Measurements from ENCODE around the gene ENPP1. TPM values are rescaled to one million over a fixed set of nuclear protein-coding genes. Genes with fewer than 3 reads are reported as not detected.

Gene ENPP1
- total RNA-seq (2014; rRNA removed; shearing (Covaris generic); ENCODE audit: low replicate concordance) = 0.91 and 3.1 TPM in 2 replicates

DNA sequence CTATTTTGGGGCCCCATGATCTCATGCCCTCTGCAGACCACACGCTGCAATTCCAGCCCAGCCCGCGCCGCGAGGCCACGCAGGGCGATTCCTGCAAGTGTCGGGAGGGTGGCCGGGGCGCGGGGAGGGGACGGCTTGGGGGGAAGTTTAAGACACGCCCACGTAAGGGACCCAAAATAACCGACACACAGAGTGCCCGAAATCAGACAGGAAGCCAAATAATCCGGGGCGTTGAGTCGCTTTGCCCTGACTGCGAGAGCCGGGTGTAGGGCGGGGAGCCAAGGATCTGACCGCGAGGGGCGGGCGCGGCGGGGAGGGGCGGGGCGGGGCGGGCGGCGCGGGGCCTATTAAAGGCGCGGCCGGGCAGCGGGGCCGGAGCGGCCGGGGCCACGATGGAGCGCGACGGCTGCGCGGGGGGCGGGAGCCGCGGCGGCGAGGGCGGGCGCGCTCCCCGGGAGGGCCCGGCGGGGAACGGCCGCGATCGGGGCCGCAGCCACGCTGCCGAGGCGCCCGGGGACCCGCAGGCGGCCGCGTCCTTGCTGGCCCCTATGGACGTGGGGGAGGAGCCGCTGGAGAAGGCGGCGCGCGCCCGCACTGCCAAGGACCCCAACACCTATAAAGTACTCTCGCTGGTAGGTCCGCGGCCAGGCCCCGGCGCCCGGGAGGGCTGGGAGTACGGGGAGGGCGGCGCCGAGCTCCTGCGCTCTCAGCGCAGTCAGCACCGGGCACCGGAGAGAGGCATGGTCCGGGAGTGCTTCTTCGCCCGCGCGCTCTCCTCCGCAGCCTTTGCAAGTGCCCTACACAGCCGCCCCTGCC is at the start of gene ENPP1:
TSS of gene ENPP1 (plus strand) at position 377 of the 816 bp plus-strand sequence. CDS start at position 393, 16 bp downstream.
- Histone ChIP-seq H3K9me3 (no peaks in the 10 kb centered on the region), H3K36me3 (no peaks in the 10 kb centered on the region), H3K27me3 (no peaks in the 10 kb centered on the region), H3K4me3 (peak within 1 kb of the TSS; percentile 62)
- DNase-seq = peak; percentile 78

DNA sequence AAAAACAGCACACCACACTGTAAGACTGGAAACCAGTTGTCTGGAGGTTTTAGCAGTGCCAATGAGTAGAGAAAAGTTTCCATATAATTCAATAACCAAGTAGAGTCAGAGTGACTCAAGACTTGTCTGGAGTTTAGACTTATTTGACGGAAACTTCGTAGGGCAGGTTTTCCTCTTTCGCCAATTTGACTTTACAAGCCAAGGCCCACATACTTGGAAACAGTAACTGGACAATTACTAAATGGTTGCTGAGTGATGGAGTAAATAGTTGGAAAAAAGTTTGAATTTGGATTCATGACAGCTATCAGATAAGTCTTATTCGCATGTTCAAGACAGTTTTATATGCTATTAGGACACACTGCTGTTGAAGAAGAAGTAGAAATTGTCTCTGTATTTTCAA is 48.9 kb upstream of the ENPP1 start:
- Histone ChIP-seq H3K9me3 (no peaks in the 10 kb centered on the region; the same call in 1 of the 2 replicates), H3K36me3 (no peaks in the 10 kb centered on the region), H3K4me3 (no peak overlapping the region), H3K27me3 (no peaks in the 10 kb centered on the region)
- peak; percentile 2 for DNase-seq

DNA sequence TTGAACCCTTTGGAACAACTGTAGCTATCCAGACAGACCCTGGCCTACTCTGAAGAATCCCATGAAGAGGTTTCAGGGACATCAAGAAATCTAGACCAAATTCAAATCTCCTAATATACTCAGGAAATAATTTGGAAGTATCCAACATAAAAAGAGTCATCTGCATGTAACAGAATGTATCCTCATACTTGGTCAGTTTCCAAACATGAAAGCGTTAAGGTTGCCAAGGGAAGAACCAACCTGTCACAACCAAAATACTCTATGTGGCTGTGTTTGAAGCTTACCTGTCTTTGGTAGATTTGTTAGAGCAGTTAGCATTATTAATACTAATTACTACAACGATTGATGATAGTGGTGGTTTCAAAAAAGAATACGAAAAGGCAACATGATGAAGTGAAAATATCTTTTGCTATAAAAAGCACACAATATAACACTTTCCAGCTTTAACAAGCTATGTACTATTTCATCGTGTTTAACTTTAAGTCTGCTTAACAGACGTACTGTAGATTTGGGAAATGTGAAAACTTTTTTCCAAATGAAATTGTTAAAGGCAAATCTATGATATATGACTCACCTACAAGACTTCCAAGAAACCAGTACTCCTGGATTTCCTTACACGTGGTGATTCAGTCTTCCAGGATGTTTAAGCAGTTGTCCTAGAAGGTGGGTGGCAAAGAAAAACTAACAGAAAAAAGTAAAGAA is 46.6 kb upstream of the ENPP1 start:
- DNase-seq = no peak
- Histone ChIP-seq H3K27me3 (no peaks in the 10 kb centered on the region), H3K4me3 (no peak overlapping the region), H3K9me3 (no peaks in the 10 kb centered on the region; the same call in 1 of the 2 replicates), H3K36me3 (no peaks in the 10 kb centered on the region)

DNA sequence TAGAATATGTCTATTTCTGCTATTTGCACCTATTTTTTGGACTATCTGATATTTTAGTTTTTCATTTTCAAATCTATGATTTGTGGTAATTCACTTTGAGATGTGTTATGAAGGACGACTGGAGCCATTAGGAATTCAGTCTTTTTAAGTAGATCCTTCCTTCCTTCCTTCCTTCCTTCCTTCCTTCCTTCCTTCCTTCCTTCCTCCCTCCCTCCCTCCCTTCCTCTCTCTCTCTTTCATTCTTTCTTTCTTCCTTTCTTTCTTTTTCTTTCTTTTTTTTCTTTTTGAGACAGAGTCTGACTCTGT is 46.1 kb upstream of the ENPP1 start:
- Histone ChIP-seq H3K9me3 (no peaks in the 10 kb centered on the region; the same call in 1 of the 2 replicates), H3K27me3 (no peaks in the 10 kb centered on the region), H3K4me3 (no peak overlapping the region), H3K36me3 (no peaks in the 10 kb centered on the region)
- DNase-seq = no peak

DNA sequence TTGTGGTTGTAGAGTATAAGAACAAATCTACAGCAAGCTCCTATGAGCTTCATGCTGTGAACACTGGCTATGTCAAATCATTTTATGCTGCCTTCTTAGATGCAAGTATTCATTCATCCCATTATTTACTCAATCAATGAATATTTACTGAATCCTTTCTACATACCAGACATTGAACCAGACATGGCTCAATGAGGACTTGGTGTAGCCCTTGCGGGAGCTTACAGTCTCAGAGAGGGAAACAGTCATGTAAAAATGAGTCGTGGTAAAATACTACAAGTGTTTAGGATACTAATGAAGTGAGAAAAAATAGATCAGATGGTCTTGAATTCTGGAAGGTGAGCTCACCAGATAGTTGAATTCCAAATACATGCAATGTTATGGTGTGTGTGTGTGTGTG is 44.8 kb upstream of the ENPP1 start:
- Histone ChIP-seq H3K9me3 (no peaks in the 10 kb centered on the region; the same call in 1 of the 2 replicates), H3K4me3 (no peak overlapping the region), H3K27me3 (no peaks in the 10 kb centered on the region), H3K36me3 (no peaks in the 10 kb centered on the region)
- no peak for DNase-seq

DNA sequence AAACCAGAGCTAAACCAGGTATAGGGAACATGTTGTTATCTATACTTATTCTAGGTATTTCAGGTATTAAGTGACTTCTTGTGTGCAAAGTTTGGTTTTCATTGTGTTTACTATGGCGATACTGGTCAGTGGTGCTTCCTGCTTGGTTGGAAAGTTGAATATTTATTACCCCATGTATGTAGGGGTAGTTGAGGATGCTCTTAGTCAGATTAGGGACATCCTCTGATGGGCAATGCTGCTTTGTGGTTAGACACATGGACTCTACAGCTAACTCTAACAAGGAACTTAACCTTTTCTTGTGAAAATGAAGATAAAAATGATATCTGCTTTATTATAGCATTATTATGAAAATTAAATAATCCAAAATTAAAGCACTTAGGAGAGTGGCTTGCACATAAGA is 44.1 kb upstream of the ENPP1 start:
- H3K27me3 ChIP-seq = no peaks in the 10 kb centered on the region
- H3K36me3 ChIP-seq = no peaks in the 10 kb centered on the region
- no peaks in the 10 kb centered on the region; the same call in 1 of the 2 replicates for H3K9me3 ChIP-seq
- DNase-seq = no peak
- no peak overlapping the region for H3K4me3 ChIP-seq

DNA sequence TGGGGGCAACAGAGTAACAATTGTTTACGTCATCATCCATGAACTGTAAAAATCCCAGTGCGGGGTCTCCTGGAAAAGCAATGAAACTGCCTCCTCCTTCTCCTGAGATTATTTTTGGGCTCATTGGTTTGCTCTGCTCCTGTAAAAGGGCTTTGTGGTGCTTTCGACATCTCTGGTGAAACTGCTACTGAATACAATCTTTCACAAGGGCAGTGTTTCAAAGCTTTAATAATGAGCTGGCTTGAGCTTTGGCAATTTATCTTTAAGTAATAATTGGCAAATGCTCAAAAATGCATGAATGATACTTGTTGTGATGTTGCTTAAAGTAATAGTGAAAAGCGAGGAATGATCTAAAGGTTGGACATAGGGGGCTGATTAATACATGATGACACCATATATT is 43.5 kb upstream of the ENPP1 start:
- no peak for DNase-seq

DNA sequence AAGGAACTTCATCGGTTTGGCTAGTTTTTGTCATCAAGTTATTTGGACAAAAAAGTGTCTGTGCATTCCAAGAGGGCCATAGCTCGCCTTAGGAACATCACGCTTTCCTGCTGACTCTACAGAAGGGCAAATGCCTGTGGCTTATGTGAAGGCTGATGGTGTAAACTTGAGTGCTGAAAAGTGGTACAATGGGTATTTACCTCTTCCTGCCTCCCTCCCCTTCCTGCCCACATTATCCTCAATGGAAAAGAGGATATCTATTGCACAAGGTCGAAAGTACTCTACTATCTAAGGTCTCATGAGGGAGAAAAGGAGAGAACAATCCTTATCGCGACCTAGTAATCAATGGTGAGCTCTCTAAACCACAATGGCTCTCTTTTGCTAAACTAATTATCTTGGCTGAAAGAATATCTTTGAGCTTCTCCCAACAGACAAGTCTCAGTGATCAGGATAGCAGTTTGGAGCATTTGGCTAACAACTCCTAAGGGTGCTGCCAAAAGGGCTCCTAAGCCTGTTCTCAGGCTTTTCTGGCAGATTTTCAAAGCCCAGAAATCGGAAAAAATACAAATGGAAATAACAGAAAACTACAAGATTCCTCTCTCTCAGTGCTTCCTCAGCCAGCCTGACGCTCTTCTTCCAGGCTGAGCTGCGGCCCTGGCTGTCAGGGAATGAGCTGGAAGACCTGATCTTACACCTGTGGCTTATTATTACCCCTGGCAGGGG is 42.6 kb upstream of the ENPP1 start:
- Histone ChIP-seq H3K9me3 (no peaks in the 10 kb centered on the region; the same call in 1 of the 2 replicates), H3K27me3 (no peaks in the 10 kb centered on the region), H3K36me3 (no peaks in the 10 kb centered on the region), H3K4me3 (no peak overlapping the region)
- DNase-seq = peak; percentile 31

More for the DNA sequence above, 43.5 kb upstream of the ENPP1 start:
- Histone ChIP-seq H3K27me3 (no peaks in the 10 kb centered on the region), H3K36me3 (no peaks in the 10 kb centered on the region), H3K9me3 (no peaks in the 10 kb centered on the region; the same call in 1 of the 2 replicates), H3K4me3 (no peak overlapping the region)

DNA sequence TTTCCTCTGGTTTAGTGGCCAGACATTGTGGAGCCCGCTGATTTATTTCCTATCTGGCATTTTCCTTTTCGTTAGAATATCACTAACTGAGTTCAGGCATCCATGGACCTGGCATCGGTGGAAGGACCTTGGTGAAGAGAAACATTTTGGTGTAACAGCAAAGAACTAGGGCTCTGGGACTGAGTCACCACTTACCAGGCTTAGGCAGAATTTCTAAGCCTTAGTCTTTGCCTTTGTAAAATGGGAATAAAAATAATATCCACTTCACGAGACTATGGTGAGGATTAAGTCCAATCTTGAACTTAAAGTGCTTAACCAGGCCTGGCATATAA is 42.0 kb upstream of the ENPP1 start:
- H3K4me3 ChIP-seq = no peak overlapping the region
- no peaks in the 10 kb centered on the region for H3K36me3 ChIP-seq
- no peaks in the 10 kb centered on the region; the same call in 1 of the 2 replicates for H3K9me3 ChIP-seq
- H3K27me3 ChIP-seq = no peaks in the 10 kb centered on the region
- no peak for DNase-seq

DNA sequence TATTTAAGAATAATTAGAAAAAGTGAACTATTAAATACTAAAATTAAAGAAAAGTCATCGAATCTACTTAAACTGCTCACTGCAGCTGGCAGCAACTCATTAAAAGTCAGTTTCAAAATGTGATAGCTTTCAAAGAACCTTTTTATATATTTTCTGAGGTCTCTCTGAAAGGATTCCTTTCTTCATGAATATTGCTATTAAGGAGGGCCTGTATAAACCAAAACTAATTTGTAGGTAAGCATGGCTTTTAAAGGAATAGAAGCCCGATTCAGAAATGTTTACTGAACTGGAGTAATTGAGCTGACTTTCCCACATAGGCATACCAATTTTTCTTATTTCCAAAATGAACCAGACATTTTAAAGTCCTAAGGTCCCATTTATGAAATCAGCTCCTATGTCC is 41.2 kb upstream of the ENPP1 start:
- Histone ChIP-seq H3K36me3 (no peaks in the 10 kb centered on the region), H3K4me3 (no peak overlapping the region), H3K27me3 (no peaks in the 10 kb centered on the region), H3K9me3 (no peaks in the 10 kb centered on the region; the same call in 1 of the 2 replicates)
- DNase-seq = no peak

DNA sequence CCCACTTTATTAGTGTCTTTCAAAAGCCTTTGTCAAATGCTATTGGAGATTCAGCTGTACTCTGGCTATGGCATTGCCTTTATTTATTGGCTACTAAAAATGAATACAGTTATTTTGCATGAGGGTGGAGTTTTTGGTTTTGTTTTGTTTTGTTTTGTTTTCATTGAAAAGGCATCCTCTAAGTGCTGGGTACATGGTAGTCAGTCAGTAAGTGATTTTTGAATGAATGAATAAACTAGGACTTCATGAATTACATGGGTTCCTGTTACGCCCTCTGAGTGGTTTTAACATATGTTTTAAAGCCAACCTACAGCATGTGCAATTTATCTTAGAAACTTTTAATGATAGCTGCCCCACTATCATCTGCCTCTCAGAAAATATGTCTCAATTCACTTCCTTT is 38.9 kb upstream of the ENPP1 start:
- Histone ChIP-seq H3K9me3 (peaks cover 2% of the 10 kb centered on the region; the same call in 1 of the 2 replicates), H3K36me3 (no peaks in the 10 kb centered on the region), H3K27me3 (no peaks in the 10 kb centered on the region), H3K4me3 (no peak overlapping the region)
- DNase-seq = no peak

DNA sequence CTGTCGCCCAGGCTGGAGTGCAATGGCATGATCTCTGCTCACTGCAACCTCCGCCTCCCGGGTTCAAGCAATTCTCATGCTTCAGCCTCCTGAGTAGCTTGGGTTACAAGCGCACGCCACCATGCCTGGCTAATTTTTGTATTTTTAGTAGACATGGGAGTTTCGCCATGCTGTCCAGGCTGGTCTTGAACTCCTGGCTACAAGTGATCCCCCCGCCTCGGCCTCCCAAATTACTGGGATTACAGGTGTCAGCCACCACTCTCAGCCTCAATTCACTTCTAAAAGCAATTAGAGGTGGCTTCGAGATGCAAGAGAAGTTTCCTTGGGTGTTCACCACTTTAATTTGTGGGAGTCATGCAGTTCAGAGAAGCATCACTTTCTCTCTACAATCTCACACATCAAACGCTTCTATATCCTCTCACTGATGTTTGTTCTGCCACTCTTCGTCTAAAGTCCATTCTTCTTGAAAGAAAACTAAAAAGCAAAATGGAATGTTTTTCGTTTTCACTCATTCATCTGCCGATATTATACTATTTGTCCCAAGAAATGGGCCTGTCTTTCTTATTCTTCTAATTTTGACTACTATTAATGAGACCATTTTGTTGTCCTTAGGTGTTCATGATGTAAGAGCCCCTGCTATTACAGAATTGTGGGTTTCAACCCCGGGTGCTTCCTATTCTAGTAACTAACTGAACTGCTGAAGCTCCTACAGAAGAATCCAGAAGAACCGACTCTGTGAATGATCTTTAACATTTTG is 38.3 kb upstream of the ENPP1 start:
- H3K27me3 ChIP-seq = no peaks in the 10 kb centered on the region
- H3K36me3 ChIP-seq = no peaks in the 10 kb centered on the region
- DNase-seq = no peak
- H3K4me3 ChIP-seq = no peak overlapping the region
- H3K9me3 ChIP-seq = peaks cover 2% of the 10 kb centered on the region; the same call in 1 of the 2 replicates

DNA sequence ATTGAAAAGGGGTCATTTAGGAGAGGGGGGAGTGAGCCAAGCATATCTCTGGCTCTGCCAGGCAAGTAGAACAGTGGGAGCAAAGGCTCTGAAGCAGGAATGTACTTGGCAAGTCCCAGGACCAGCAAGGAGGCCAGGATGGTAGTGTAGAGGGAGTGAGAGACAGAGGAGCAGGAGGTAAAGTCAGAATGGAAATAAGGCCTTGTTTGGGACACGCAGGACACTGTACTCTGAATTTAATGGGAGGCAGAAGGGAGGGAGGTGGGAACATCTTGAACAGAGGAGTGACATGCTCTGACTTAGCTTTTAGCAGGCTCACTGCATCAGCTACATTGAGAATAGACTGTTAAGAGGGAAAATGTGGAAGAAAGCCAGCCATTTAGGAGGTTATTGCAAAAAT is 37.0 kb upstream of the ENPP1 start:
- H3K36me3 ChIP-seq = no peaks in the 10 kb centered on the region
- H3K27me3 ChIP-seq = no peaks in the 10 kb centered on the region
- no peak overlapping the region for H3K4me3 ChIP-seq
- peaks cover 2% of the 10 kb centered on the region; the same call in 1 of the 2 replicates for H3K9me3 ChIP-seq
- no peak for DNase-seq

DNA sequence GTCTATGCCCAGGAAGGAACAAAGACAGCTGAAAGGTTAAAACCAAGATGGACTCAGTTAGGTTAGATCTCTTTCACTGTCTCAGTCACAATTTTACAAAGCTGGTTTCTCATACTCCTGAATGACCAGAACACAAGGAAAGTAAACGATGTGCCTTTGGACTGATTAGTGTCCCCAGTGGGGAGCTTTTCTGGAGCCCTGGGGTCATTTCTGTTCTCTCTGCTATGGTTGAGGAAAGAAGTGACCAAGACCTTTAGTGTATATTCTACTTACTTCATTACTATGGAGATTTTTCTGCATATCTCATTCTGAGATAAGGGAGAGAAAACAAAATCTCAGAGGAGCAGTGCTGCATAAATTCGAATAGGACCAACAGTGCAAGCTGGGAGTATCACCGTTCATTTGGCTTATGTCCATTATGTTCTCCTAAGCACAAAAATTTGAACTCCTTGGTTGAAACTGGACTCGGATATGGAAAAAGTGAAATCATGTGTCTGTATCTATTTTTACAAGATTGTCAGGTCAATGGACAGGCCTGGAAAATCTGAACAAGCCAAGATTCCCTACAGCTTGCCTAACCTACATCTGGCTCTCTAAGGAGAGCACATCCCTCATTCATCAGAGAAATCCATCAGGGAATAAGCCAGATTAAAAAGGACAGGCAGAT is 34.4 kb upstream of the ENPP1 start:
- DNase-seq = no peak
- no peaks in the 10 kb centered on the region for H3K27me3 ChIP-seq
- peaks cover 2% of the 10 kb centered on the region; the same call in 1 of the 2 replicates for H3K9me3 ChIP-seq
- no peak overlapping the region for H3K4me3 ChIP-seq
- H3K36me3 ChIP-seq = no peaks in the 10 kb centered on the region

DNA sequence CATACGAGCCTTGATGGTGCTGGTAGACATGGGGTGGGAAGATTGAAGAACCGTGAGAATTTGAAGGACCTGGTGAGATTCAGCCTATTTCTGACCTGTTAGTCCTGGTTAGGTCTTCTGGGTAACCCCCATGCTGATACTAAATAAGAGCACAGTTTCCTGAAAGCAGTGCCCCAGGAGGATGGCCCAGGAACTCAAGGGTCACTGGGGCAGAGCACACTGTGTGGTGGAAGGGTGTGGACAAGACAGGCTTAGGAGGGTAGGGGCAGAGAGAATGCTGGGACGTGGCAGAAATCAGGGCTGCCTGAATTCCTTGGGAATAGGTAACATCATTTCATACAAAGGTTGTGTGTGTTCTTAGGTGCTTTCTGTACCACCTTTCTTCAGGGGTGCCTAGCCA is 31.9 kb upstream of the ENPP1 start:
- Histone ChIP-seq H3K9me3 (peaks cover 2% of the 10 kb centered on the region; the same call in 1 of the 2 replicates), H3K4me3 (no peak overlapping the region), H3K36me3 (no peaks in the 10 kb centered on the region), H3K27me3 (no peaks in the 10 kb centered on the region)
- DNase-seq = no peak

DNA sequence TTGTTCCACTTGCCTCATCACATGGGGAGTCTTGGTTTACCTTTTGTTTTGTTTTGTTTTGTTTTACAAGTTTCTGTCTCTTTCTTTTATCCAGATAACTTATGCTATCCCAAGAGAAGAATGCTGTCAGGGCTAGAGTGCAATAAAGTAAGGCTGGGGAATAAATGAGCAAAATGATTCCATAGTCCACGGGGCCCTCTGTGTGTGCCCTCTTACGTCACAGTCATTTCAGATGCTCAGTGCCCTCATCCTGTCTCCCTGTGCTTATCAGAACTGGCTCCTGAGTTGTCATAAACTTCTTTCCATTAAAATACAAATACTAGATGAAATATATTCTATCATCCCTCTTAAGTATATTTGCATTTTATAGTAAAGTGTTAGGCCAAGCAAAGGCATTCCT is 30.8 kb upstream of the ENPP1 start:
- Histone ChIP-seq H3K36me3 (no peaks in the 10 kb centered on the region), H3K4me3 (no peak overlapping the region), H3K27me3 (no peaks in the 10 kb centered on the region), H3K9me3 (no peaks in the 10 kb centered on the region; the same call in 1 of the 2 replicates)
- no peak for DNase-seq
